Measurements from ENCODE around the gene MORC1.

The MORC1 gene

DNA sequence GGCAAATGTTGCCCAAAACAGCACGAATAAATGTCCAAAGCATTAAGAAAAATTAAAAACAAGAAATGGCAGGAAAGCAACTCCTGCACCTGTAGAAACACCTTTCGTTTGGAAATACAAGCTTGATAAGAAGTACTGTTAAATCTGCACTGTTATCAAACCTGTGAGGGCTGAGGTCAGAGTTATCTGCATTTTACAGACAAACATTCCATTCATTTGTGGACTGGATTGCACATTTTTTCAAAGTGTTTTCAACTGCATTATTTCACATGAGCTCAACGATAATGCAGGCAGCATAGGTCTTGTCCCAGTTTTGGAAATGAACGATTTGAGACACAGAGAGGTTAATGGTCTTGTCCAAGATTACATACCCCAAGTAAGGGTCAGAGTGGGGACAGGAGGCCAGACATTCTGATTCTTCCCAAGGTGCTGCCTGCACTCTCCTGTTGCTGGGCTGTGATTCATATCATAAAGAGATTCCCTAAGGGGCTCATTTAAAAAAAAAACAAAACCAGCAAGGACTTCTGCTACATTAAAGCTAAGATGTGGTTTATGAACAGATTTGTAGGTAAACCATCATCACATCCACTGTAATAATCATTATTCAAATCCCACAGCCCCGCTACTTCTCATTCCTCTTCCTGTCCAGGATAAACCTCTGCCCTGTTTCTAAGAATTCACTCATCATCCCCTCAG is 177.2 kb downstream of the MORC1 start:
- Histone ChIP-seq H3K9me3 (ENCODE audit: insufficient read depth, low read length) (no peaks in the 10 kb centered on the region), H3K9ac (ENCODE audit: insufficient read length, low read depth) (no peak overlapping the region), H3K4me3 (ENCODE audit: insufficient read length, low read depth) (no peak overlapping the region), H3K4me1 (ENCODE audit: insufficient read depth, insufficient read length) (no peaks in the 10 kb centered on the region), H3K27me3 (ENCODE audit: insufficient read depth, insufficient read length) (no peaks in the 10 kb centered on the region), H3K36me3 (ENCODE audit: insufficient read depth, insufficient read length, low read length) (no peaks in the 10 kb centered on the region)
- no peak for DNase-seq (ENCODE audit: low read depth, low spot score)
- TF ChIP-seq YY1 (IDR thresholded peaks at IDR 0.05; ENCODE audit: insufficient read depth, insufficient read length) (no peak), ZNF274 (IDR thresholded peaks at IDR 0.05; ENCODE audit: low read depth, low read length) (no peak), SUZ12 (IDR thresholded peaks at IDR 0.05; ENCODE audit: extremely low read depth, insufficient read depth, insufficient read length) (no peak)

- Histone ChIP-seq H3K9ac (ENCODE audit: insufficient read length, low read depth) (no peak overlapping the region), H3K9me3 (ENCODE audit: insufficient read depth, low read length) (no peaks in the 10 kb centered on the region), H3K4me3 (ENCODE audit: insufficient read length, low read depth) (no peak overlapping the region), H3K36me3 (ENCODE audit: insufficient read depth, insufficient read length, low read length) (no peaks in the 10 kb centered on the region), H3K27me3 (ENCODE audit: insufficient read depth, insufficient read length) (no peaks in the 10 kb centered on the region), H3K4me1 (ENCODE audit: insufficient read depth, insufficient read length) (no peaks in the 10 kb centered on the region)
- TF ChIP-seq ZNF274 (IDR thresholded peaks at IDR 0.05; ENCODE audit: low read depth, low read length) (no peak), YY1 (IDR thresholded peaks at IDR 0.05; ENCODE audit: insufficient read depth, insufficient read length) (no peak), SUZ12 (IDR thresholded peaks at IDR 0.05; ENCODE audit: extremely low read depth, insufficient read depth, insufficient read length) (no peak)
- DNase-seq (ENCODE audit: low read depth, low spot score): no peak
Observed at GRCh38 chr3:108940166-108940565, 177.8 kb downstream of the MORC1 start.

- no peaks in the 10 kb centered on the region for H3K4me1 ChIP-seq (ENCODE audit: insufficient read depth, insufficient read length)
- no peak for TF ChIP-seq ZNF274 (IDR thresholded peaks at IDR 0.05; ENCODE audit: low read depth, low read length)
- no peaks in the 10 kb centered on the region for H3K27me3 ChIP-seq (ENCODE audit: insufficient read depth, insufficient read length)
- no peak overlapping the region for H3K9ac ChIP-seq (ENCODE audit: insufficient read length, low read depth)
- H3K9me3 ChIP-seq (ENCODE audit: insufficient read depth, low read length): no peaks in the 10 kb centered on the region
- H3K36me3 ChIP-seq (ENCODE audit: insufficient read depth, insufficient read length, low read length): no peaks in the 10 kb centered on the region
- no peak overlapping the region for H3K4me3 ChIP-seq (ENCODE audit: insufficient read length, low read depth)
- no peak for DNase-seq (ENCODE audit: low read depth, low spot score)
Observed at GRCh38 chr3:108936924-108937689, 180.8 kb downstream of the MORC1 start.

GRCh38 chr3:108931035-108931434 is 186.9 kb downstream of the MORC1 start:
- Histone ChIP-seq H3K36me3 (ENCODE audit: insufficient read depth, insufficient read length, low read length) (no peaks in the 10 kb centered on the region), H3K9ac (ENCODE audit: insufficient read length, low read depth) (no peak overlapping the region), H3K4me3 (ENCODE audit: insufficient read length, low read depth) (no peak overlapping the region), H3K4me1 (ENCODE audit: insufficient read depth, insufficient read length) (no peaks in the 10 kb centered on the region), H3K9me3 (ENCODE audit: insufficient read depth, low read length) (no peaks in the 10 kb centered on the region), H3K27me3 (ENCODE audit: insufficient read depth, insufficient read length) (no peaks in the 10 kb centered on the region)
- DNase-seq (ENCODE audit: low read depth, low spot score): no peak
- no peak for TF ChIP-seq YY1 (IDR thresholded peaks at IDR 0.05; ENCODE audit: insufficient read depth, insufficient read length)
- no peak for TF ChIP-seq ZNF274 (IDR thresholded peaks at IDR 0.05; ENCODE audit: low read depth, low read length)
- TF ChIP-seq SUZ12 (IDR thresholded peaks at IDR 0.05; ENCODE audit: extremely low read depth, insufficient read depth, insufficient read length): no peak

- no peaks in the 10 kb centered on the region for H3K36me3 ChIP-seq (ENCODE audit: insufficient read depth, insufficient read length, low read length)
- TF ChIP-seq ZNF274 (IDR thresholded peaks at IDR 0.05; ENCODE audit: low read depth, low read length): no peak
- no peak for TF ChIP-seq YY1 (IDR thresholded peaks at IDR 0.05; ENCODE audit: insufficient read depth, insufficient read length)
- TF ChIP-seq SUZ12 (IDR thresholded peaks at IDR 0.05; ENCODE audit: extremely low read depth, insufficient read depth, insufficient read length): no peak
- H3K4me1 ChIP-seq (ENCODE audit: insufficient read depth, insufficient read length): no peaks in the 10 kb centered on the region
- no peaks in the 10 kb centered on the region for H3K9me3 ChIP-seq (ENCODE audit: insufficient read depth, low read length)
- H3K9ac ChIP-seq (ENCODE audit: insufficient read length, low read depth): no peak overlapping the region
- no peak overlapping the region for H3K4me3 ChIP-seq (ENCODE audit: insufficient read length, low read depth)
- no peak for DNase-seq (ENCODE audit: low read depth, low spot score)
- H3K27me3 ChIP-seq (ENCODE audit: insufficient read depth, insufficient read length): no peaks in the 10 kb centered on the region
Observed at GRCh38 chr3:108918866-108919265, 199.1 kb downstream of the MORC1 start.

- no peak for TF ChIP-seq SUZ12 (IDR thresholded peaks at IDR 0.05; ENCODE audit: extremely low read depth, insufficient read depth, insufficient read length)
- TF ChIP-seq ZNF274 (IDR thresholded peaks at IDR 0.05; ENCODE audit: low read depth, low read length): no peak
- no peak for TF ChIP-seq YY1 (IDR thresholded peaks at IDR 0.05; ENCODE audit: insufficient read depth, insufficient read length)
- DNase-seq (ENCODE audit: low read depth, low spot score): peak; percentile 62
- no peak overlapping the region for H3K4me3 ChIP-seq (ENCODE audit: insufficient read length, low read depth)
- H3K27me3 ChIP-seq (ENCODE audit: insufficient read depth, insufficient read length): no peaks in the 10 kb centered on the region
- no peak overlapping the region for H3K9ac ChIP-seq (ENCODE audit: insufficient read length, low read depth)
- H3K36me3 ChIP-seq (ENCODE audit: insufficient read depth, insufficient read length, low read length): no peaks in the 10 kb centered on the region
- no peaks in the 10 kb centered on the region for H3K4me1 ChIP-seq (ENCODE audit: insufficient read depth, insufficient read length)
- no peaks in the 10 kb centered on the region for H3K9me3 ChIP-seq (ENCODE audit: insufficient read depth, low read length)
Observed at GRCh38 chr3:108914774-108915641, 202.9 kb downstream of the MORC1 start.

- TF ChIP-seq SUZ12 (IDR thresholded peaks at IDR 0.05; ENCODE audit: extremely low read depth, insufficient read depth, insufficient read length) (no peak), YY1 (IDR thresholded peaks at IDR 0.05; ENCODE audit: insufficient read depth, insufficient read length) (no peak)
- Histone ChIP-seq H3K4me1 (ENCODE audit: insufficient read depth, insufficient read length) (no peaks in the 10 kb centered on the region), H3K9me3 (ENCODE audit: insufficient read depth, low read length) (no peaks in the 10 kb centered on the region), H3K9ac (ENCODE audit: insufficient read length, low read depth) (no peak overlapping the region), H3K27me3 (ENCODE audit: insufficient read depth, insufficient read length) (no peaks in the 10 kb centered on the region), H3K4me3 (ENCODE audit: insufficient read length, low read depth) (no peak overlapping the region), H3K36me3 (ENCODE audit: insufficient read depth, insufficient read length, low read length) (no peaks in the 10 kb centered on the region)
- DNase-seq (ENCODE audit: low read depth, low spot score): no peak
Observed at GRCh38 chr3:108909799-108910198, 208.1 kb downstream of the MORC1 start.
